ENCODE measurements around the gene RNF214. TPM values are rescaled to one million over a fixed set of nuclear protein-coding genes. Genes with fewer than 3 reads are reported as not detected.

The RNF214 gene
- total RNA-seq, 4 donors from 2014 or later = 5.0 to 10.5 (median 5.6) TPM

DNA sequence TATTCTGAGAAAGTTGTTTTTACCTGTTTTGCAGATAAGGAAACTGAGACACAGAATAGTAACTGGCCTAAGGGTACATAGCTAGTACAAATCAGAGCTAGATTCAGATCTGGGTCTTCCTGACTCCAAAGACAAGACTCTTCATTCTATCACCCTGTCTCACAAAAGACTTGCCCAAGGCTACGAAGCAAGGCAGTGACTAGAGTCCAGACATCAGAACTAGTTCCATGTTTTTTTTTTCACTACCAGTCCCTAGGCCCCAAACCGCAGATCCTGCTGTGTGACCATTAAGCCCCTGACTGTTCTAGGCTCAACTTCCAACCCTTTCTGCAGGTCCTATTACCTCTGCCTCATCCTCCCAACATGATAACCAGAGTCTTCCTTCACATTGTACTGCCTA lies 60.1 kb downstream of the RNF214 start:
- WGBS, 2 donors = 85 to 100% methylated on average over 2 of the region's 2 CpGs
- Histone ChIP-seq H3K27ac (no peak overlapping the region), H3K27me3 (no peaks in the 10 kb centered on the region), H3K4me1 (no peaks in the 10 kb centered on the region), H3K36me3 (peaks cover 0 to 91% (median 9%) of the 10 kb centered on the region in 3 donors), H3K4me3 (no peak overlapping the region), H3K9me3 (no peaks in the 10 kb centered on the region)
- TF ChIP-seq POLR2A (IDR thresholded peaks at IDR 0.05) = no peak
- TF ChIP-seq CTCF (IDR thresholded peaks at IDR 0.05) = no peak
- intact Hi-C loops (cut with DNase I) = no loop called here
- no peak for DNase-seq

DNA sequence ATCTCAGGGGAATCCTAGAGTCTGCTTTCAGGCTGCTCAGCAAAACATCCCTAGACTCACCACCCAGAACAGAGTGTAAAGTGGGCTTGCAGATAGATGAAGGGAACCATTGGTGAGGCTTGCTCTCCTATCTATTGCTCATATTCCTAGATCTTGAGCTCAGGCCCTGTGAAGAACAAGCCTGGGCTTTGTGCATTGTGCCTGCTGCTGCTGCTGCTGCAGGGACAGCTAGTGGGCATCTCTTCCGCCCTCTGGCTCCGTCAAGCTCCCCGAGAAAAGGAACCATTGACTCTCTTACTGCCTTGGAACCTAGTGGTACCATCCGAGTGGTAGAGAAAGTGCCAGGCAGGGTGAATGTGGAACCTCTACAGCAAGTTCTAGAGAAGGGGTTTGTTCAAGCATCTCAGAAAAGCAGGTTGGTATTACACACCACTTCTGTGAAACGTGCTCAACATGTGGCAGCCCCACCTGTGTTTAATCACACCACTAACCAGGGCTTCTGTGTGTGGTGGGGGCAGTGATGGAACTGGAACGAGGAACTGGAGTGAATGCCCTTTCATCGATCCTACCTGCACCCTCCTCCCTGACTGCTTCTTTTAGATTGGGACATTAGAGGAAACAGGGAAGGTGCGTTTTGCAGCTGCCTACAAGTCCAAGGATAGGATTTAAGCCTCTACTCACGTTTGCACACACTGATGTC lies 63.1 kb downstream of the RNF214 start:
- no peak for DNase-seq
- Histone ChIP-seq H3K36me3 (peaks cover 0 to 61% (median 3%) of the 10 kb centered on the region in 3 donors), H3K4me1 (peaks cover 0 to 10% (median 5%) of the 10 kb centered on the region in 3 donors), H3K9me3 (no peaks in the 10 kb centered on the region), H3K27me3 (no peaks in the 10 kb centered on the region), H3K27ac (no peak overlapping the region), H3K4me3 (no peak overlapping the region)
- intact Hi-C loops (cut with DNase I) = no loop called here
- TF ChIP-seq POLR2A (IDR thresholded peaks at IDR 0.05) (no peak), CTCF (IDR thresholded peaks at IDR 0.05) (no peak)
- WGBS, 2 donors = 75 to 81% methylated on average over 8 to 9 of the region's 9 CpGs

DNA sequence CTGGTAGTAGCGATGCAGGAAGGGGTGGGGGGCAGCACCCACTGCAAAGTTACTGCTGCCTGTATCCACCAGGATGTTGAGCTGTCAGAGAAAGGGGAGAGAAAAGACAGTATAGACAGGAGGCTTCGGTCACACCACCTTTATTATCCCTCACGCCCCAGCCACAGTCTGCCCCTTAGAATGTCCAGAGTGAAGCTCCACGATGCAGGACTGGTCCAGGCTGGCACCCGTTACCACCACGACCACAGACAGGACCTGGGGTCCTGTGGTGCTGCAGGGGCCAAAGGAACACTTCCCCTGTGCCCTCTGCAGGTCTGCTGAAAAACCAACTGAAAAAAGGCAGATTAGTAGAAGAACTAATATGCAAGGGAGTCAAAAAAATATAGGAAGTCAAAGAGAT lies 64.4 kb downstream of the RNF214 start:
- DNase-seq = no peak
- intact Hi-C loops (cut with DNase I) = no loop called here
- Histone ChIP-seq H3K4me1 (peaks cover 0 to 11% (median 5%) of the 10 kb centered on the region in 3 donors), H3K36me3 (peaks cover 0 to 48% (median 3%) of the 10 kb centered on the region in 3 donors), H3K9me3 (no peaks in the 10 kb centered on the region), H3K4me3 (no peak overlapping the region), H3K27ac (no peak overlapping the region), H3K27me3 (no peaks in the 10 kb centered on the region)
- TF ChIP-seq CTCF (IDR thresholded peaks at IDR 0.05) (no peak), POLR2A (IDR thresholded peaks at IDR 0.05) (no peak)
- 66 to 90% methylated on average over 4 to 5 of the region's 6 CpGs for WGBS, 2 donors

- 91 to 92% methylated on average over 8 of the region's 8 CpGs for WGBS, 2 donors
- H3K9me3 ChIP-seq = no peaks in the 10 kb centered on the region
- intact Hi-C loops (cut with DNase I) = no loop called here
These were observed 65.7 kb downstream of the RNF214 start for GRCh38 chr11:117298195-117298594.

More at GRCh38 chr11:117298195-117298594, 65.7 kb downstream of the RNF214 start:
- no peak overlapping the region for H3K4me3 ChIP-seq
- no peak for DNase-seq
- H3K27ac ChIP-seq = no peak overlapping the region
- H3K4me1 ChIP-seq = peaks cover 0 to 11% (median 5%) of the 10 kb centered on the region in 3 donors
- no peak for TF ChIP-seq CTCF (IDR thresholded peaks at IDR 0.05)
- TF ChIP-seq POLR2A (IDR thresholded peaks at IDR 0.05) = no peak
- peaks cover 0 to 35% (median 3%) of the 10 kb centered on the region in 3 donors for H3K36me3 ChIP-seq
- no peaks in the 10 kb centered on the region for H3K27me3 ChIP-seq

All from esophagus squamous epithelium (tissue), 5 donors.